GM18505 (cell line): ENCODE measurements around the gene TPST1.
"Not testable (repeated sequence)": the region's sequence is repeated elsewhere in the genome, so short reads cannot be mapped to it uniquely, and the experiment has no call there.

Source experiments
- ATAC-seq: cut with Tn5 transposase; IDR thresholded peaks from one replicate; pipeline ENCODE4 v1.9.1; 2021; ENCODE audit not compliant: unreplicated experiment
- POLR2A ChIP-seq: IDR thresholded peaks from 4 replicates; pipeline ENCODE4 v1.6.1; 2011; ENCODE audit warnings: borderline replicate concordance; ENCODE audit not compliant: insufficient read depth, insufficient read length; ENCODE audit errors: extremely low read depth

Gene TPST1

GRCh38 chr7:66301249-66301648 lies 96.1 kb downstream of the TPST1 start:
- TF ChIP-seq POLR2A = no peak
- no peak for ATAC-seq

DNA sequence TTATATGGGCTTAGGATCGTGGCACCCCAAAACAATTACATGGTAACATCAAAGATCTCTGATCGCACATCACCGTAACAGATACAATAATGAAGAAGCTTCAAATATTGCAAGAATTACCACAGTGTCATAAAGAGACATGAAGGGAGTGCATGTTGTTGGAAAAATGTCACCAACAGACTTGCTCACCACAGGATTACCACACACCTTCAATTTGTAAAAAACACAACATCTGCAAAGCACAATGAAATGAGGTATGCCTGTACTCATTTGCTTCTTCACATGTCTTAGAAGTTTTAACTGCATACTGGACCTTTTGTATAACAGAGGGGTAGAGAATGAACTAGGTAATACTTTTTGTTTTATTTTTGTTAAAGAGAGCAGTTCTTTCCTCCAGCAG lies 96.6 kb downstream of the TPST1 start:
- TF ChIP-seq POLR2A = no peak
- ATAC-seq = no peak

- no peak for ATAC-seq
- TF ChIP-seq POLR2A = no peak
Observed at GRCh38 chr7:66303454-66304155, 98.5 kb downstream of the TPST1 start.

DNA sequence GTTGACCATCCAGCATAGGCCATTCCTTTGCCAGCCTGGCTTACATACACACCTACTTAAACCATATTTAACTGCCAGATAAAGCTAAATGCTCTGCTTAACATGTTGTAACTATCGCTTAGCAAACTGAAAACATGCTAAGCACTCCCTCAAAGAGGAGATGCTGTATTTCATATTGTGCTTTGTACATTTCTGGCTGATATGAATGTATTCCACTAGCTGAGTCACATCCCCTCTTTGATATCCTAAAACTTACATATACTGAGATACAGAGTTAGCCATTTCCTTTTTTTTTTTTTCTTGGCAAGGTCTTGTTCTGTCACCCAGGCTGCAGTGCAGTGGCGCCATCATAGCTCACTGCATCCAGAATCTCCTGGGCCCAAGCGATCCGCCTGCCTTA lies 99.4 kb downstream of the TPST1 start:
- no peak for ATAC-seq
- no peak for TF ChIP-seq POLR2A

GRCh38 chr7:66306243-66306642 lies 101.1 kb downstream of the TPST1 start:
- TF ChIP-seq POLR2A = no peak
- ATAC-seq = no peak

DNA sequence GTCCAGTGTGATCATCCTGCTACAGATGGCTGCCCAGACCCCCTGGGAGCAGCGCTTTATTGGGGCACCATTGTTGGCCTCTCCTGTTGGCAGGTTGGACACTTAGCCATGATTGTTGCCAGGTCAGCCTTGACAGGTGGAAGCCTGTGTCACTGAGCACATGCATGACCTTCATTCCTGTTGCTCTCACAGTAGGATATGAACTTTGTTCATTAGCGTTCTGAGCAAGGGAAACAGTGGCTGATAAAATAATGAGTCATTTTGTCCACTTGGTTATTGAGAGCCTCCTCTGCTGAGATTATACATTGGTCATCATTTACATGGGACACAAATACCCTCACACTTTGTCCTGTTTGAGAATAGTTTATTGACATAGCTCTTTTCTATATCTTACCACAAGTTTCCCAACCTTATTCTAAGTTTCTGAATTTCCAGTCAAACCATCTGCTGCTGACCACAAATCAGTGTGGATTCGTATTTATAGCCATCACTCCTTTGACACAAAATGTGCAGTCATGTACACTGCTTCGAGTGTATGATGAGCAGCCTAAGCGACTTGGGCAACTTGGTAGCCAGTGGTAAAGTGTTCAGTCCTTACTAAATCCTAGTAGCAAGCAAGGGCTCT lies 102.6 kb downstream of the TPST1 start:
- no peak for TF ChIP-seq POLR2A
- no peak for ATAC-seq

GRCh38 chr7:66308411-66308810 lies 103.3 kb downstream of the TPST1 start:
- TF ChIP-seq POLR2A = no peak
- ATAC-seq = no peak

DNA sequence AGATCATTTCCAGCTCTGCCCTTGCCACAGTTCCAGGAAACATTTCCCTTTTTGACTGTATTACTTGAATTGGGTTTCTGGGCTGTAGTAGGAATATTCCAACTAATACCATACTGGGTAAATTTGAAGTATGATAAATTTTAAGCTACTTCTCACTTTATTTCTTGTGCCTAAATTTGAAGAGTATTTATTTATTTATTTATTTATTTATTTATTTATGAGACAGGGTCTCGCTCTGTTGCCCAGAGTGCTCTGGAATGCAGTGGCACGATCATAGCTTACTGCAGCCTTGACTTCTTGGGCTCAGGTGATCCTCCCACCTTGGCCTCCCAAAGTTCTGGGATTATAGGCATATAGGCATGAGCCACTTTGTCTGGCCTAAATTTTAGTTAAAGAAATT lies 105.5 kb downstream of the TPST1 start:
- ATAC-seq = no peak

DNA sequence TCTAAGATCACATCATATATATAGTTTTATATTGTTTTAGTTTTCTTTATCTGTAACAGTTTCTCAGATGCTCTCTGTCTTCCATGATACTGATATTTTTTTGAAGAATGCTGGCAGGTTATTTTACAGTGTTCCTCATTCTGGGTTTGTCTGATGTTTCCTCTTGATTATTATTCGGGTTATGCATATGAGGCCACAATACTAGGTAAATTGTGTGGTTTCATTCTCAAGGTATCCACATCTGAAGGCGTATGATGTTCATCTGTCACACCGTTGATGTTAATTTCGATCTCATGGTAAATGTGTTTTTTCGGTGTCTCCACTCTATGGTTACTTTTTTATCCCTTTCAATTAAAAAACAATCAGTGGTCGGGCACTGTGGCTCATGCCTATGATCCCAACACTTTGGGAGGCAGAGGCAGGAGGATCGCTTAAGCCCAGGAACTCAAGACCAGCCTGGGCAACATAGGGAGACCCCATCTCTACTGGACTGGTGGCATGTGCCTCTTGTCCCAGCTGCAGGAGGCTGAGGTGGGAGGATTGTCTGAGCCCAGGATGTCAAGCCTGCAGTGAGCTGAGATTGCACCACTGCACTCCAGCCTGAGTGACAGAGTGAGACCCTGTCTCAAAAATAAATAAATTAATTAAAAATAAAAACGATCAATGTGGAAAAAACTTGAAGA lies 108.9 kb downstream of the TPST1 start:
- TF ChIP-seq POLR2A = no peak
- no peak for ATAC-seq

More for the DNA sequence above, 105.5 kb downstream of the TPST1 start:
- no peak for TF ChIP-seq POLR2A

DNA sequence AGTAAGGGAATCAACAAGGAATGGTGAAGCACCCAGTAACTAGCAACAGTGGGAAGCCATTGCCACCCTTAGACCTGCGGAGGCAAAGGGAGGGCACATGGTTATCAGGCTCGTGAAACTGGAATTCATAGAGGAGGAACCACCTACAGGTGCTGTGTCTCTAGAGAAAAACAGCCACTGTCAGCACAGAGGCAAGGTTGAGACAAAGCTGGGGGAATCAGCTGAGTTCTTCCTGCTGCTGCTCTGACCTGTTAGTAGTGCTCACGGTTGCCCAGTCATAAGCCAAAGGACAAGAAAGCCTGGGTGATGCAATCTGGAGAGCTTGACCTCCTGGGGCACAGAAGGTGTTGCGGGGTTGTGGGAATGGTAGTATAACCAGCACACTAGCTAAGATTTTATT lies 110.1 kb downstream of the TPST1 start:
- no peak for TF ChIP-seq POLR2A
- ATAC-seq = no peak

- no peak for ATAC-seq
- TF ChIP-seq POLR2A = no peak
Observed at GRCh38 chr7:66319407-66319979, 114.4 kb downstream of the TPST1 start.

- no peak for TF ChIP-seq POLR2A
- ATAC-seq = no peak
Observed at GRCh38 chr7:66321283-66321682, 116.1 kb downstream of the TPST1 start.

DNA sequence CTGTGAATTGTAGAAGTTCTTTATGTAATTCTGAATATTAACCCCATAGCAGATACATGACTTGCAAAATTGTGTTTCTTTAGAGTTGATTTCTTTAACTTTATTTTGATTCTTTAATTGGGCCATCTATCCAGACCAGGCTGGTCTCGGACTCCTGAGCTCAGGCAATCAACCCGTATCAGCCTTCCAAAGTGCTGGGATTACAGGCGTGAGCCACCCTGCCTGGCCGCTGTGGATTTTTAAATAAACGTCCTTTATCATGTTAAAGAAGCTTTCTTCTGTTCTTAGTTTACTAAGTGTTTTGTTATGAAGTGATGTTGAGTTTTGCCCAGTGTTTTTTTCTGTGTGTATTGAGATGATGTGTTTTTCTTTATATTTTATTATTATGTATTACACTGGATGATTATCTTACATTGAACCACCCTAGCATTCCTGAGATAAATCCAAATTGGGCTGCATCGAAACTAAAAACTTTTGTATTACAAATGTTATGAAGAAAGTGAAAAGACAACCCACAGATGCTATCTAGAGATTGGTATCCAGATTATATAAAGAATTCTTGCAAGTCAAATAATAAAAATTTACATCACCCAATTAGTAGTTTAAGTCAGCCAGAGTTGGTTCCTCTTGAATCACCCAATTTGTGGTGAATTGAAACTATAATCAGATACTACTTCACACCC lies 118.1 kb downstream of the TPST1 start:
- no peak for TF ChIP-seq POLR2A

GRCh38 chr7:66324985-66325384 lies 119.9 kb downstream of the TPST1 start:
- not testable (repeated sequence) for ATAC-seq

More for the DNA sequence above, 118.1 kb downstream of the TPST1 start:
- ATAC-seq = no peak
